NCI-H2227 treated with DMSO at 0.1 percent for 48 hours (cell line): ENCODE data around the gene CCDC57.
"Not testable (repeated sequence)": the region's sequence is repeated elsewhere in the genome, so short reads cannot be mapped to it uniquely, and the experiment has no call there.

Experiments
- DNase-seq: peaks from one replicate; lab custom pipeline; 2025; lab: John Stamatoyannopoulos, UW

Gene CCDC57

DNA sequence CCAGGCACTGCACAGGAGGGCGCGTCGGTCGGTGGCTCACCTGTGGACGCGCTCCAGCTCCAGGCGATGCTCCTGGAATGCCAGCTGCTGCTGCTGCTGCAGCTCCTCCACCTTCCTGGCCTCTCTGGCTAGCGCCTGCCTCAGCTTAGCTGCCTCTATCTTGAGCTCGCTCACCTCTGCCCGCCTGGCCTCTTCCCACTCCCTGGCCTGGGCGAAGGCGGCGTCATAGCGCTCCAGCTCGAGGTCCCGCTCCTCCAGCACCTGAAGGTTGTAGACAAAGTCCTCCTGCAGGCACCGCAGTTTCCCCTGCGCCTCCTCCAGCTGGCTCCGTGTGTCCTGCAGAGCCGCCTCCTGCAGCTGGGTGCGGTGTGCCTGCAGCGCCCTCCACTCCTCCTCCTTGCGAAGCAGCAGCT lies 11.1 kb downstream of the CCDC57 start:
- peak; percentile 27 for DNase-seq

DNA sequence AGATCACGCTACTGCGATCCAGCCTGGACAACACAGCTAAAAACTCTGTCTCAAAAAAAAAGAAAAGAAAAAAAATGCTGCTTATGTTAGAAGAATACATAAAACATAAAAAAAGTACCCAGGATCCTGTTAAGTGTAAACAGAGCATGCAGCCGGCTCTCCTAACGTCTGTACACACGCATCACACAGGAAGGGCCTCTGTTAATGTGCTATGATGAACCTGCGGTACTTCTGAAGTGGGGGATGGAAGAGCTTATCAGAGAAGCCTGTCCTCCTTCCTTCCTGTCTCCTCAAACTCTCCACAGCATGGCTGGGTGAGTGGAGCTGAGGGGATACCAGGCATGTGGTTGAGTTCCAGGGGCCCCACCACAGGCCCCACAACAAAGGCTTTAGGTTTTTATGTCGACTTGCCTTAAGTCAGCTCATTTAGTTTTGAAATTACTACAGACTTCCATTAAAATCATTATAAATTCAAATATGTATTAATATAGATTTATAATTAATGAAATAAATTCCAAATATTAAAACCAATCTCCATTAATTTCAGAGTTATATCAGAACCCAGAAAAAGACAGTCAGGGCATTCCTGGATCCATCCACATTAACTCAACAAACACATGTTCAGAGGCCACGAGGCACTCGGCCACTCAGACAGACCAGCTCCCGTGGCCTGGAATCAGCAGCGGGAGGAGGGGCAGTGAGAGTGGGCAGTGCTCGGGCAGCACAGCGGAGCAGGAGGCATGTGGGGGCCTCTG lies 11.7 kb downstream of the CCDC57 start:
- no peak for DNase-seq

DNA sequence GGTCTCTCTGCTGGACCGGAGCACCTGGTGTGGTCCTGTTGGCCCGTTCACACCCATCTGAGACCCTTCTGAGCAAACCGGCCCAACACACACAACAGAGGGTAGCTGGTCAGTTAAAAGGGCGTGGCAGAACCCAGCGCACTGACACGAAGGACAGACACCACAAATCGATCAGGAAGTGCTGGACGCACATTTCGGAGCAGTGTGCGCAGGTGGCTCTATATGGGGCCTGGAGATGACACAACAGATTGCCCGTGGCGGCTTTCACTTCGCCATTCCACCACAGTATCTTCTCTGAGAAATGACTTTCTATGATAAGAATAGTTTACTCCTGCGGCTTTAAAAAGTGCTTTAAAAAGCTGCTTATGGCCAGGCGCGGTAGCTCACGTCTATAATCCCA lies 12.5 kb downstream of the CCDC57 start:
- no peak for DNase-seq

DNA sequence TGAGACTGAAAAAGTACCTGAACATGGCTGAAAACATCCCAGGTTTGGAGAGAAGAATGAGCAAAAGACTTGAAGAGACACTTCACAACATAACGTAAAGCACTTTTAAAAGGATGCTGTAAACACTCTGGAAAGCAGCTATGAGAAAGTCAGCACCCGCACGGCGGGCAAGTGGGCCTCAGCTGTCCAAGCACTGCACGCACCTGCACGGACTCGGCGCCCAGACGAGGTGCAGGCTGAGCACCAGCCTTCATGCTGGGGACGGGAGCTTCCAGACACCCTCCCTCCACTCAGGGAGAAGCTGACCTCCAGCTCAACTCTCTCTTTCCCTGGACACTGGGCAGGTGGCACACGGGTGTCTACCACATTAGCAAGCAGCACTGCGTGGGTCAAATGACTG lies 13.1 kb downstream of the CCDC57 start:
- no peak for DNase-seq

DNA sequence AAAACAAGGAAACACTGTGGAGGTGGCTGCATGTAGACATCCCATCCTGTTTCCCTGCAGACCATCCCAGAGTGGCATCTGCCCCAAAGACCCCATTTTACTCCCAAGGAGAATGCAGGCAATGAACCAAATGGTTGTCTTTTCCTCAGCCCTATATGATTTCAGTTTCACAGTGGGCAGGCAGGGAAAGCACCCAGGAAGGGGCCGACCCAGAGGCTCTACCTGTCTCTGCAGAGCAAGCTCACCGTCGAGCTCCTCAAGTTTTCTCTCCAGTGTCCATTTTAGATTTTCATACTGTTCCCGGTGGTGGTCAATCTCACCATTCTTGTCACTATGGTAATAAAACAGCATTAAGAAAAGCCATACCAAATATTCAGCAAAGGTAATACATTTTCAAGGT lies 14.6 kb downstream of the CCDC57 start:
- no peak for DNase-seq

DNA sequence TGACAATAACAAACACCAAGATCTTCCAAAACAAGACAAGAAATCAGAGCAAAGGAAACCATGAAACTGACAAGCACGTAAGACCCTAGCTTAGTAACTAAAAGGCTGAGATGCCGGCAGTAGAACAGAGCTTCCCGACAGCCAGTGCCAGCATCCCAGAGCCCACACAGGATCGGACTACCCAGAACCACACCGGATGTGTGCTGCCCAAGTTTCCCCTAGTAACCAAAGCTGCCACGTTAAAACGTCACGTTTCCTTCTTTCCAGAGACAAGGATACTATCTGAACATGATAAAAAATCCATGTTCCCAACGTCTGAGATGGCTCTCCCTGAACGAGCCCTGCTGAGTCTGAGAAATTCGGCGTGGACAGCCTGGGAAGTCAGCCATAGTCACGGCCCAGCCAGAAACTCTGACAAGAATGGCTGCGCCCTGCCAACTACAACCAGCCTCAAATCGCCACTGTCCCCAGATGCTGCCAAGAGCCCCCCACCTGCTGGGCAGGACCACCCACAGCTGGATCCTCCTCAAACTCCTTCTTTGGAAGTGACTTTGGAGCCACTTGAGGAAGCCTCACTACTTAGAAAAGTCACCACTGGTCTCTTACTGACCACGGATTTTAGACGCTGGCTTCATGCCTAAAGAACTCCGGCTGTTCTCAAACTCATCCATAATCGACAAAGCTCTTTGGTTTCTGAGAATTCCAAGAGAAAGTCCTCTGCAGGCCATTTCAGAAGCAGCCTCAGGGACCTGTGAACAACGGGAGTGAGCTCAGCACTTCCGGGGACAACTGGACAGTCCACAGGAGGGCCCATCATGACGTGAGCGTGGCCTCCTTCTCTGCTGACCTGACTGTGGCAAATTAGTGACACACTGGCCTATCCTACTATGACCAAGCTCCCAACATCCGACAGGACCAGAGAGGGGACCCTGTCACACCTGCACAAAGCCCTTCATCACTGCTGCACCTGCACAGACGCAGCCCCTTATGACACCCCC lies 16.7 kb downstream of the CCDC57 start:
- no peak for DNase-seq

DNA sequence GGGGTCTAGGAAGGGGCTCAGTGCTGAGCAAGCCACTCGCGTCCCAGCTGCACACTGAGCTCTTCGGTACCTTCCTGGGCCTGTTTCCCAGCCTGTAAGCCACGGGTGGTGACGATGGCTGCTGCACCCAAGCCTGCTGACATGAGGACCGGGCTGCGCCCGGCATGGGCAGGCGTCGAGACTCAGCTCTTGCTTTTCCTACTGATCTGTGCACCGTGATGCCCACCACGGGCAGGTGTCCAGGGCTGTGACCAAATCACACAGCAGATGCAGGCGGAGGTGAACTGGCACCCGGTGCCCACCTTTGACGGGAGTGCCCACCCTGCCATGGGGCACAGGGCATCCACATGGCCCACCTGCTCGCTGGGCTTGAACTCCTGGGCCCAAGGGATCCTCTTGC lies 17.9 kb downstream of the CCDC57 start:
- no peak for DNase-seq

DNA sequence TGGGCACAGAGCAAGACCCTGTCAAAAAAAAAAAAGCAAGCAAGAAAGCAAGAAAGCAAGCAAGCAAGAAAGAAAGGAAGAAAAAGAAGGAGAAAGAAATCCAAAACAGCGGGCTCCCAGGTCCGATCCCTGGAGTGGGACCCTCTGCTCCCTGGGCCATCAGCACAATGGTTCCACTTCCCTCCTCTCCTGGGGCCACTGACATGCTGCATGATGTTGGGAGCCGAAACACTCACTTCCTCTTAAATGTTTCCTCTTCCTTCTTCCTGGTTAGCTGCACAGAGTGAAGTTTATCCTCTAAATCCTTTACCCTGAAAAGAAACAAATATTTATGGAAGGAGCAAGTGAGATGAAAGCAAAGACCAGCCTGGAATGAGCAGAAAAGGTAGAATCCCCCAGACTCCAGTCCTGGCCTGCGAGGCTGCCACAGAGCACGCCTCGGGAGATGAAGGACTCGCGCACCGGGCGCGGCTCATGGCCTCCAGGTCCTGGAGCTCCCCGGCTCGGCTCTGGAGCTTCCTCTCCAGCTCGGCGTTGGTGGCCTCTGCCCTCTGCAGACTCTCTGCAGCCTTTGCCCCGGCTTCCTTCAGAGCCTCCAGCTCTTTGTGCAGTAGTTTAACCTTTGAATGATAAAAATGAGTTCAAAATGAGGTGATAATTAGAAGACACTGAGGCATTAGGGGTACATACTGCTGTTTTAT lies 19.0 kb downstream of the CCDC57 start:
- no peak for DNase-seq

DNA sequence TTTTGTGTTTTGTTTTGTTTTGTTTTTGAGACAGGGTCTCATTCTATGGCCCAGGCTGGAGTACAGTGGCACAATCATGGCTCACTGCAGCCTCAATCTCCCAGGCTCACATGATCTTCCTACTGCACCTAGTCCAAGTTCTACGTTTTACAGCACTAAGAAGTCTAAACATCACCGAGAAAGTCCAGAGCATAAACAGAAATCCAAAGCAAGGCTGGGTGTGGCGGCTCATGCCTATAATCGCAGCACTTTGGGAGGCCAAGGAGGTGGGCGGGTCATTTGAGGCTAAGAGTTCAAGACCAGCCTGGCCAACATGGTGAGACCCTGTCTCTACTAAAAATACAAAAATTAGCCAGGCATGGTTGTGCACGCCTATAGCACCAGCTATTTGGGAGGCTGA lies 19.6 kb downstream of the CCDC57 start:
- DNase-seq, result not testable (repeated sequence)

DNA sequence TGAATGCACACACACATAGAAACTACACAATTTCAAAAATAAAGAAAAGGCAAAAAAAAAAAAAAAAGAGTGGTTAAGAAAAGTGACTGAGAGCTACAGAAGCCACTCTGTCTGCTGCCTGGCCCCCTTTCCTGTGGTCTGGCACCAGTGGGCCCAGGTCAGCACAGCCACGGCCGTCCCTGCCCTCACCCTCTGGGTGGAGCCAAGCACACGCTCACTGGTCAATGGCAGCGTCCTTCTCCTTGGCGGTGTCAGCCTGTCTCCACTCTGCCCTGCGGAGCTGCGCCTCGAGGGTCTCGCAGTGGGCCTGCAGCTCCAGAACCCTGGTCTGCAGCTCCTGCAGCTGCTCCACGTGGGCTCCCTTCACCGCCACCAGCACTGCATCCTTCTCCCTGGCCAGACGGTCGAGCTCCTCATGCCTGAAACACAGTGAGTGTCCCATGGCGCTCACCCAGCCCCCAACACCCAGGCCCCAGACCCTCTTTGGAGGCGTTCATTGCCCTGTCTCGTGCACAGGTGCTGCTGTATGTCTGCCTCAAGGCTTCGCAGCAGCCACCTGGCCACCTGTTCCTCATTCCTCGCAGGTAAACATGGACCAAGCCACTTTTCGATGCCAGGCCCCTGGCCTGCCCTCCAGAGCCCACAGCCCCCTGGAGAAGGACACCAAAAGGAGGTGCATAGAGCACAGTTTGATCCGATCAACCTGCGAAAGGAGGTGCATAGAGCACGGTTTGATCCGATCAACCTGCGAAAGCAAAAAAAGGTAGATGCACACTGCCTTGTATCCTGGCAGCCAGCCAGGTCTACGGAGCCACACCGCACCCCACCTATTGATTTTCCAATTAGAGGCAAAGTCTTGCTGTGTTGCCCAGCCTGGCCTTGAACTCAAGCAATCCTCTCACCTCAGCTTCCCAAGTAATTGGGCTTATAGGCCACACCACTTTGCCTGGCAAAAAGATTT lies 24.4 kb downstream of the CCDC57 start:
- peak; percentile 33 for DNase-seq

DNA sequence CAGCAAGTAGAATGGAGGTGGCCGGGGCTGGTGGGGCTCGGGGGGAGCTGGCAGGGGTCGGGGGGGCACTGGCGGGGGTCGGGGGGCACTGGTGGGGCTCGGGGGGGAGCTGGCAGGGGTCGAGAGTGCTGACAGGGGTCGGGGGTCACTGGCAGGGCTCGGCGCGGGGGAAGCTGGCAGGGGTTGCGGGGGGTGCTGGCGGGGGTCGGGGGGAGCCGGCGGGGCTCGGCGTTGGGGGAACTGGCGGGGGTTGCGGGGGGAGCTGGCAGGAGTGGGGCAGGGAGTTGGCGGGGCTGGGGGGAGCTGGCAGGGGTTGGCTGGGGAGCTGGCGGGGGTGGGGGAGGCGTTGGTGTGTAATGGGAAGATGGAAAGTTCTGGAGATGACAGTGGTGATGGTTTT lies 25.1 kb downstream of the CCDC57 start:
- no peak for DNase-seq

DNA sequence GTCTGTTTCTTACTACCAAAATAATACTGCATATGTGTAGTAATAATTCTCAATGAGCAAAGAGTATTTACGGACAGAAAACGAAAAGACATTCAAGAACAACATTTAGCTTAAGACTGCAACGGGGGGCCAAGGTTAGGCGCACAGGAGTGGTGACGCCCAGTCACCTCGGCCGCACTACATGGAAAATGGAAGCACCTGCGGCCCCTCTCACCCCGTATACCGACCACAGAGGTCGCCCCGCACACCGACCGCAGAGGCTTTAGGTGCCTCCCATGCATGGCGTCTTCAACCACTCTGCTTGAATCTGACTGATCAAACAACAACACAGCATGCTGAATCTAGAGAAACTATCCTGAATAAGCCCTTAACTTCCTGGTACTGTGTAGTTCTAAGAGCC lies 26.4 kb downstream of the CCDC57 start:
- no peak for DNase-seq

DNA sequence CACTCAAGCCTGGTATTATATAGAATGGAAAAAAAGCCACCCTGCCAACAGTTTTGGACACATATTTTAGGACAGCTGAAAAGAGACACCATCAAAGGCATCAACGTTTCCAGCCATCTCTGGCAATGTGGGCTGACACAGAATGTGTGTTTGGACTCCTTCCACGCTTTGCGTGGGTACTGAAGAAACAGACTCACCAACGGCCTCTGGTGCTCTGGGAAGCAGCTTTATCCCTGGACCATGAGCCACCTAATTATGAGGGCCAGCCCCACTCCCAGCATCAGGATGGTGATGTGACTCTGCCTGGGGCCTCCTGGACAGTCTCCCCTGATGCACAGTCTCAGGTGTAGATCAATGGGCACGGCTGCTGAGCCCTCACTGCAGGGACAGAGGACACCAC lies 27.9 kb downstream of the CCDC57 start:
- no peak for DNase-seq

DNA sequence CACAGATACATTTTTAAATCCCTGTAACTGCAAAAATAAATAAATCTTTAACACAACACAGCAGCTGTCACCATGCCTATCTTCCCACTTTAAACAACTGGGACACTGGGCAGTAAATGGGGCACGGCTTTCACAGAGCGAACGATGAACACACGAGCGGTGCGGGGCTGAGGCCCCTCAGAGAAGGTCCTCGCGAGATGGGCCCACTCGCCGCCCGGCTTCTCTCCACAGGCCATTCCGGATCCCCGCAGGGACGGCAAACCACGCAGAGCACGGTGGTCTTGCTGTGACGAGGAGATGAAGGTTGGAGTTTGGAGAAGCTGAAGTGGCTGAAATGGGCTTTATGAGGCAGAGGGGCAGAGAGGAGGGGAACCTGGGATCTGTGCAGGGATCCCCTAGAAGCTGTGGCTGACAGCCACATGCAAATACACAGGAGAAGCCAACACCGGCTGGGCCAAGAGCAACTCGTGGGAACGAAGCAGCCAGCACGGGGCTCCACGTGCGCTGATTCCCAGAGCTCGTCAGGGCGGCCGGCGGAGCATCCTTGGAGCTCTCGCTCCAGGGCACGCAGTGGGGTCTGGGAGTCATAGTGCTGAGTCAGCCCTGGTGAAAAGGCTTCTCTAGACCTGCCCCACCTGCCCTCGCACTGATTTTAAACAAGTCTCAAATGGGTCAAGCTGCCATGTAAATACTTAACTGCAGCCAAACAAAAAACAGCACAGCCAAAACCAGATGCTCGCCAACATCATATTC lies 31.7 kb downstream of the CCDC57 start:
- DNase-seq, result no peak

DNA sequence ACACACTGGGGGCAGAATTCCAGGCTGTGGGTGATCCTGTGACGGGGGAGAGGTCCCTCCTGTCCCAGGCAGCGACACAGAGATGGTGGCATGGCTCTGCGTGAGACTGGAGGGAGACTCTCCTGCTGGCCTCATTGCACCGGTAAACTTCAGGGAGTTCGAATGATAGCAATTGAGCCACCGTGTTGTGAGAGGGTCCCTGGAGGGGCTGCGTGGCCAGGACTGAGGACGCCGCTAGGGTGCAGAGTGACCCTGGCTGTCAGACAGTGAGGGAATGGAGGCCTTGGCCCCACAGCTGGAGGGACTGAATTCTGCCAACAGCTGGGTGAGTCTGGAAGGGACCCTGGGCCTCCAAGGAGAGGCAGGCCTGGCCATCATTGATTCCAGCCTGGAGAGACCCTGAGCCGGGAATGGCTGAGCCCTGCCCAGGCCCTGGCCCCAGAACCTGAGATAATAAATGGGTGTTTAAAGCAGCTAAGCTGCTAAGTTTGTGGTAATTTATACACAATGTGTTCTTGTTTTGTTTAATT lies 32.6 kb downstream of the CCDC57 start:
- no peak for DNase-seq

DNA sequence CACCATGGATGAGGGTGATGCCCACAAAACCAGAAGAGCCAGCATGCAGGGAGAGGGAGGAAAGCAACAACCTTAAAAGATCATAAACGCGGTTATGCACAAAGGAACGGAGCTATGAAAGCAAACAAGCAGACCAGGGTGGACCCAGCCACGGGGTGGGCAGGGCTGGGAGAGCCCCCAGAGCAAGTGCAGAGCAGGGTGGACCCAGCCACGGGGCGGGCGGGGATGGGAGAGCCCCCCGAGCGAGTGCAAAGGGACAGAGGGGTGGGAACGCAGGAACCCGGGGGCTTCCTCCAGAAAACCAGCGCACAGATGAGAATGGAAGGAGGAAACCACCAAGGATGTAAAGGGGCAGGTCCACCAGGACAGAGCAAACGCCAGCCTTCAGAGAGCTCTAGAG lies 33.2 kb downstream of the CCDC57 start:
- DNase-seq, result no peak

DNA sequence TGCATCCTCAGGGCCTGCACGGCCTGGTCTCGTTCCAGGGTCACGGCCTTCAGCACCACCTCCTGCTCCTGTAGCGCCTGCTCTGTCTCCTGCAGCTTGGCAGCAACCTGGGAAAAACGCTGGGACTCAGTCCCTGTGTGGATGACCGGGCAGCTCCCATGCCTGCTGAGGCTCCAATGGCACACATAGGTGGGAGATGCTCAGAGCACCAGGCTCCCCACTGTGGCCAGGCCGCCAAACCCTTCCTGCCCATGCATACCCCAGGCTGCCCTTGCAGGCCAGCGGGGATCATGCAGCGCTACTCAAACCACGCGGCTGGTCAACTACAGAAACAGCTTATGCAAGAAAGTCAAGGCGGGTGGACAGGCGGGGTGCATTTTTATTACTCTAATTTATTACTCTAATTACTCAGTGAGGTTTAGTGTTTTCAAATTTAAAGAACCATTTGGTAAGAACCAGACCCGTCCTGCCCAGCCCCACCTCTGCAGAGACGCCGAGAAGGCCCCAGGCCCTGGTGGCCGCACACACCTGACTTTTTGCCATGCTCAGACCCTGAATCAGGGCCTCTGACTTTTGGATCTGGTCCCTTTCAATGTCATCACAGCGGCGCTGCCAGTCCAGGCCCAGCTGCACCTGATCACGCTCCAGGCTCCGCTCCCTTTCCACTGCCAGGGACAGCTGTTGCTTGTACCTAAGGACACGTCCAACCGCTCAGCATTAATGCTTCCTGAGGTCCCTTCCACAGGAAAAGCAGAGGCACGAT lies 34.0 kb downstream of the CCDC57 start:
- no peak for DNase-seq

DNA sequence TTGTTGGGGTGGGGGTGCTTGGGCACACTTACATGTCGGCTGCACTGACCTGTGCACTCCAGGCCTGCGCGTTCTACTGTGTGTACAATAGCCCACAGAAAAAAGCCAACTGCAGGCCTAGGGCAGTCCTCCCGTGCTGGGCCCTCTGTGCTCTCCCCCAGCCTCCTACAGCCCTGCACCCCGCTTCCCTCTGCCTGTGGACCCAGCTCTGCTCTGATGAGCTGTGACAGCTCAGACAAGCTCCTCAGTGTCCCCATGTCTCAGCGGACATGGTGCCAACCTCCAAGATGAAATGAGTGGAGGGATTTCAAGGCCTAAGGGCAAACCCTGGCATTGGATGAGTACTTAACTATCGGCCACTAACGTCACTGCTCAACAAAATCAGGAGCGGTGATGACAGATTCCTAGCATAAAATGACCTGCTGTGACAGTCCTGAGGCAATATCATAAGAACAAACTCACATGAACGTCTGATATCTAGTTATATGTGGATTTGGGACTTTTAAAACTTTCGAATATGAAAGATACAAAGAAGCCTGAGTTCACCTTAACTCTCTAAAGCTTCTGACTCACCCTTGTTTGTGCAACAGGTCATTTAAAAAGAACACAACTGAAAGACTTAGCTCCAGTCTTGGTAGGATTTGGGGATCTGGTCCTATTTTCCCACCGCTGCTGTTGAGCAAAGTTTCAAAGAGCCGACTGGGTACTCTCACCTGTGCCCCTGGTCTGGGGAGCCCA lies 34.7 kb downstream of the CCDC57 start:
- no peak for DNase-seq

DNA sequence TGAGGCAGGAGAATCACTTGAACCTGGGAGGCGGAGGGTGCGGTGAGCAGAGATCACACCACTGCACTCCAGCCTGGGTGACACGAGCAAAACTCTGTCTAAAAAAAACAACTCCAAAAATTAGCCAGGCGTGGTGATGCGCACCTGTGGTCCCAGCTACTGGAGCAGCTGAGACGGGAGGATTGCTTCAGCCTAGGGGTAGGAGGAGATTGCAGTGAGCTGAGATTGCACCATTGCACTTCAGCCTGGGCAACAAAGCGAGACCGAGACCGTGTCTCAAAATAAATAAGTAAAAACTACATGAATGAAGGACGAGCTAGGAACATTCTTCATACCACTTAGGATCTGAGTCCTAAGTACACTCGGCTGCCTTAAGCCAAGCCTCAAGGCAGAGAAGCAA lies 35.4 kb downstream of the CCDC57 start:
- DNase-seq, result no peak
